Spleen (tissue), 11 donors: ENCODE measurements around the gene MEG3. TPM values are rescaled to one million over a fixed set of nuclear protein-coding genes. Genes with fewer than 3 reads are reported as not detected.

Source experiments
- DNase-seq: peaks from one replicate; pipeline ENCODE4 v3.0.0-alpha.2; 2020
- H3K27ac ChIP-seq, 8 donors: fragments of 200-600 bp; sonication (generic) in 7 of 8; 1 replicate in 4 of 8; 2 replicates in 4 of 8; pipeline versions ENCODE4 v1.5.0 to v1.8.0; 2016 to 2021; ENCODE audit warnings: inconsistent platforms in 4 of 8, mild to moderate bottlenecking in 4 of 8, moderate library complexity in 1 of 8
- H3K27me3 ChIP-seq, 7 donors: fragments of 200-600 bp; sonication (generic) in 6 of 7; replicated peaks in 1 of 7; 1 replicate in 4 of 7; 2 replicates in 3 of 7; pipeline versions ENCODE4 v1.5.0 to v1.8.0; 2016 to 2021; ENCODE audit warnings: inconsistent platforms in 3 of 7, mild to moderate bottlenecking in 1 of 7
- H3K36me3 ChIP-seq, 6 donors: fragments of 200-600 bp; sonication (generic) in 5 of 6; 1 replicate in 4 of 6; 2 replicates in 2 of 6; pipeline versions ENCODE4 v1.5.0 to v1.8.0; 2016 to 2021; ENCODE audit warnings: inconsistent platforms in 2 of 6
- H3K4me1 ChIP-seq, 6 donors: fragments of 200-600 bp; sonication (generic) in 5 of 6; 1 replicate in 3 of 6; 2 replicates in 3 of 6; pipeline versions ENCODE4 v1.5.0 to v1.8.0; 2016 to 2021; ENCODE audit warnings: inconsistent platforms in 3 of 6
- H3K4me3 ChIP-seq, 8 donors: fragments of 200-600 bp; sonication (generic) in 7 of 8; 1 replicate in 4 of 8; 2 replicates in 4 of 8; pipeline versions ENCODE4 v1.5.0 to v1.8.0; 2016 to 2021; ENCODE audit warnings: inconsistent platforms in 4 of 8, mild to moderate bottlenecking in 4 of 8, moderate library complexity in 2 of 8
- H3K9me3 ChIP-seq, 8 donors: fragments of 200-600 bp; sonication (generic) in 7 of 8; 1 replicate in 4 of 8; 2 replicates in 4 of 8; pipeline versions ENCODE4 v1.5.0 to v1.8.0; 2016 to 2021; ENCODE audit warnings: inconsistent platforms in 4 of 8
- CTCF ChIP-seq, 11 experiments: fragments of 200-600 bp in 7 of 11; fragments of 450-650 bp in 4 of 11; sonication (generic) in 4 of 11; IDR thresholded peaks in 8 of 11; conservative IDR thresholded peaks in 3 of 11; 1 replicate in 7 of 11; 2 replicates in 4 of 11; pipeline versions ENCODE4 v1.4.0 to v1.8.0; 2016 to 2021; ENCODE audit warnings: antibody characterized with exemption in 11 of 11, inconsistent platforms in 4 of 11, mild to moderate bottlenecking in 1 of 11
- POLR2A ChIP-seq, 3 donors: fragments of 450-650 bp; IDR thresholded peaks; one replicate each; pipeline ENCODE4 v1.5.1; 2017; ENCODE audit warnings: antibody characterized with exemption in 3 of 3, mild to moderate bottlenecking in 1 of 3
- POLR2AphosphoS5 ChIP-seq, 3 donors: sonication (generic); formaldehyde crosslinking; IDR thresholded peaks; one replicate each; pipeline ENCODE4 v1.5.1; 2017; ENCODE audit warnings: antibody characterized with exemption in 3 of 3
- WGBS, 5 donors: extraction: QIAGEN DNeasy Blood & Tissue Kit in 3 of 5; methylation state at CpG; one replicate each; pipeline versions ENCODE4 v1.1.5 to v1.1.7; 2013 to 2018; 5-methylcytosine and 5-hydroxymethylcytosine counted together
- intact Hi-C: fragments of 100-400 bp; cut with DNase I; formaldehyde crosslinking; loops from one replicate; pipeline ENCODE4 v1.15.0; 2023; ENCODE audit warnings: low total_unique reads
- polyA plus RNA-seq, 3 donors: library from polyadenylated mRNA; stranded (reverse); fragments of 200-250 nt; gene quantifications; one replicate each; pipeline ENCODE4 v1.2.1, GENCODE V29; 2013
- total RNA-seq, 7 donors: library from RNA; depleted of rRNA in 3 of 7; stranded (reverse); fragments of >200 nt in 3 of 7; fragmentation: NEBNext Ultra II Directional in 4 of 7; extraction: Animal tissue kit (Norgen Biotek cat#: 25700) in 4 of 7; gene quantifications; one replicate each; pipeline versions ENCODE4 v1.1.0 to v1.2.1, GENCODE V29; 2016 to 2021
- donor health status: healthy with polysubstance abuse.
- donor health status: DM: no; HTN: no; CAD: no; lungs with moderate emphysema.
- donor health status: DM: no; HTN: no; CAD: no.
- donor health status: Bipolar disorder and iron deficiency.
- donor health status: healthy.
- donor health status: DM: no; HTN: no; CAD: no.
- donor health status: DM: yes; HTN: yes; CAD: no.

The MEG3 gene
- total and polyA plus RNA-seq, 10 donors, result 86.5 to 763 (median 187) TPM

DNA sequence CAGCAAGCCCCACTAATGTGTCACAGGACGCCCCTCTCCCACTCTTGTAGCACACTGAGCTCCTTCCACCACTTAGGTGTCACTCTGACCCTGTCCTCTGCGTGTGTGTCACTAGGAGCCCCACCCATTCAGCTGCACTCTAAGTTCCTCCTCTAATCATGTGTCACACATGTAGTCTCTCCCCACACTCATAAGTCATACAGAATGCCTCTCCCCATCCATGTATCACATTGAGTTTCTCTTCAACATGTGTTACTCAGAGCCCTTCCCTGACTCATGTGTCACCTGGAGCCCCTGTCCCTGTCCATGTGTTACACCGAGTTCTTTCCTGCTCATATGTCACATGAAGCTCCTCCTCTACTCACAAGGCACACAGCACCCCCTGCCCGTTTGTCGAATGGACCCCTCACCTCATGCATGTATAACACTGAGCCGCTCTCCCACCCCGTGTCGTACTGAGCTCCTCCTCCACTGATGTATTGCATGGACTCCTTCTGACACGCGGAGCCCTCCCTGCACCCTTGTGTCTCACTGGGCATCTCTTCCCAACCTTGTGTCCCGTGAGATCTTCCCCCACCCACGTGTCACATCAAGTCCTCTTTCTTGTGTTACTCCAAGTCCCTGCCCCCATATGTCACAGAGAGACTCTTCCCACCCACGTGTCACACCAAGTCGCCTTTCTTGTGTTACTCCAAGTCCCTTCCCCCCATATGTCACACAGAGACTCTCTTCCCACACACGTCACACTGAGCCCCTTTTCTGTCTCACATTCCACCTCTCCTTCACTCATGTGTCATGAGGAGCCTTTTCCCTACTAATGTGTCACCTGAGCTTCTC is 46.6 kb downstream of the MEG3 start:
- Histone ChIP-seq H3K27me3 (peaks cover 0 to 13% (median 0%) of the 10 kb centered on the region in 7 donors), H3K4me1 (no peaks in the 10 kb centered on the region), H3K4me3 (no peak overlapping the region), H3K36me3 (no peaks in the 10 kb centered on the region), H3K27ac (no peak overlapping the region), H3K9me3 (no peaks in the 10 kb centered on the region)
- DNase-seq, result peak; percentile 59
- TF ChIP-seq POLR2AphosphoS5 (IDR thresholded peaks at IDR 0.05) (no peak), POLR2A (IDR thresholded peaks at IDR 0.05) (no peak), CTCF (IDR thresholded peaks at IDR 0.05 in 8 of 11, conservative IDR thresholded peaks at IDR 0.05 in 3 of 11) (no peak)
- WGBS, 5 donors, result 80 to 86% (median 83%) methylated on average over 15 of the region's 15 CpGs
- intact Hi-C loops, result no loop called here

- H3K27ac ChIP-seq, result no peak overlapping the region
- TF ChIP-seq CTCF (IDR thresholded peaks at IDR 0.05 in 8 of 11, conservative IDR thresholded peaks at IDR 0.05 in 3 of 11) (no peak), POLR2A (IDR thresholded peaks at IDR 0.05) (no peak), POLR2AphosphoS5 (IDR thresholded peaks at IDR 0.05) (no peak)
- DNase-seq, result peak; percentile 39
- H3K4me3 ChIP-seq, result no peak overlapping the region
- H3K36me3 ChIP-seq, result no peaks in the 10 kb centered on the region
- intact Hi-C loops, result no loop called here
- WGBS, 5 donors, result 52 to 77% (median 67%) methylated on average over 3 of the region's 3 CpGs
- no peaks in the 10 kb centered on the region for H3K9me3 ChIP-seq
- H3K27me3 ChIP-seq, result peaks cover 0 to 17% (median 0%) of the 10 kb centered on the region in 7 donors
- H3K4me1 ChIP-seq, result no peaks in the 10 kb centered on the region
These were observed 47.2 kb downstream of the MEG3 start for GRCh38 chr14:100873096-100873482.

DNA sequence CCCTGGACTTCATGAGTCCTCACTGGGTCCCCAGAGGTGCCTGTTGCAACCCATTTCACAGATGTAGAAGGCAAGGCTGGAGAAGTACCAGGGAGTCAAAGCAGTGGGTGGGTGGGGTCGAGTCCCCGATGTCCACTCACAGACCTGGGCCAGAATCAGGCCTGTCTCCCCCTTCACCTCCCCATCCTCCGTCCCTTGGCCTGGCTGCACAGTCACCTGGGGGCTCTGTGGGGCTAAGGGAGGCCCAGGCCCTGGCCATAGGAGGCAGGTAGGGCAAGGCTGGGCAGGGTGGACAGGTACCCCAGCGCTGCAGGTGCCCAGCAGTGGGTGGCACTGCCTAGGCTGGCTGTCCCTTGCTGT is 48.1 kb downstream of the MEG3 start:
- Histone ChIP-seq H3K27ac (no peak overlapping the region), H3K4me1 (no peaks in the 10 kb centered on the region), H3K4me3 (no peak overlapping the region), H3K27me3 (peaks cover 0 to 26% (median 0%) of the 10 kb centered on the region in 7 donors), H3K9me3 (no peaks in the 10 kb centered on the region), H3K36me3 (no peaks in the 10 kb centered on the region)
- intact Hi-C loops, result no loop called here
- TF ChIP-seq POLR2AphosphoS5 (IDR thresholded peaks at IDR 0.05) (no peak), POLR2A (IDR thresholded peaks at IDR 0.05) (no peak), CTCF (IDR thresholded peaks at IDR 0.05 in 8 of 11, conservative IDR thresholded peaks at IDR 0.05 in 3 of 11) (no peak)
- DNase-seq, result no peak
- 86 to 100% (median 89%) methylated on average over 1 to 4 of the region's 4 CpGs for WGBS, 5 donors

GRCh38 chr14:100874411-100875091 is 48.6 kb downstream of the MEG3 start:
- TF ChIP-seq POLR2A (IDR thresholded peaks at IDR 0.05) (no peak), CTCF (IDR thresholded peaks at IDR 0.05 in 8 of 11, conservative IDR thresholded peaks at IDR 0.05 in 3 of 11) (no peak), POLR2AphosphoS5 (IDR thresholded peaks at IDR 0.05) (no peak)
- 78 to 89% (median 84%) methylated on average over 18 to 21 of the region's 21 CpGs for WGBS, 5 donors
- Histone ChIP-seq H3K27ac (no peak overlapping the region), H3K4me3 (no peak overlapping the region), H3K27me3 (peaks cover 0 to 30% (median 0%) of the 10 kb centered on the region in 7 donors), H3K36me3 (no peaks in the 10 kb centered on the region), H3K9me3 (no peaks in the 10 kb centered on the region), H3K4me1 (no peaks in the 10 kb centered on the region)
- DNase-seq, result peak; percentile 60
- intact Hi-C loops, result no loop called here
